Neural progenitor cell (in vitro differentiated cells): ENCODE data around the gene BMP5.

Experiments
- EZH2 ChIP-seq: fragments of 200-600 bp; sonication (generic); IDR thresholded peaks from 2 replicates; pipeline ENCODE4 v1.6.1; 2017; ENCODE audit warnings: antibody characterized with exemption, mild to moderate bottlenecking, moderate library complexity
- EZH2phosphoT487 ChIP-seq: fragments of 200-600 bp; sonication (generic); IDR thresholded peaks from 2 replicates; pipeline ENCODE4 v1.6.1; 2017; ENCODE audit warnings: antibody characterized with exemption
- TF ChIP-seq, protein P1 (sequence below): fragments of 200-600 bp; sonication (generic); IDR thresholded peaks from 2 replicates; pipeline ENCODE4 v1.5.1; 2017; ENCODE audit warnings: antibody characterized with exemption, mild to moderate bottlenecking

DNA sequence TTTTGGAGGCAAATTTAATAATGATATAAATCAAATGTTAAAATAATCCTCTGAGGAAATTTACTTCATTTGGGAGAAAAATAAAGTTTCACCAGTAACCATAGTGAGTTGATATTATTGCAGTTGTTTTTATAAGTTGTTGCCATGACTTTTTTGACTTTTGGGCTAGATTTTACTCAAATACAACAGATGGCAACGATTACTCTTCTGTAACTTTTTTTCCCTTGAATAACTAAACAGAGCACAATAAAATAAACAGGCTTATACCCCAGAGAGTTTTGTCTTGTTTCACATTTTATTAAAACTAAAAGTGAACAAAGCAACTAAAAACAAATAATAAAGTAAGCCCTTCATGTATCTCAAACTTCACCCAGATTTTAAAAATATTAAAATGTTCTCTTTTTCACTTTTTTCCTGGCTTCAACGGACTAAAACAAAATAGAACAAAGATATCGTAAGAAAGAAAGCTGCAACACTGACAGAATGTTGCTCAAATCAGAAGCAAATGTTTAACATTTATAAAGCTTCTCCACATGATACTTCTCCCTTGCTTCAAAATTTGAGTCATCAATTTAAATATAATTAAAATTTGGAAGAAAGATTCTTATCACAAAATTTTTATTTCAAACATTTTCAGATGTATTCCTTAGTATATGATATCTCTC lies 42.5 kb upstream of the BMP5 start:
- TF ChIP-seq, protein P1, sequence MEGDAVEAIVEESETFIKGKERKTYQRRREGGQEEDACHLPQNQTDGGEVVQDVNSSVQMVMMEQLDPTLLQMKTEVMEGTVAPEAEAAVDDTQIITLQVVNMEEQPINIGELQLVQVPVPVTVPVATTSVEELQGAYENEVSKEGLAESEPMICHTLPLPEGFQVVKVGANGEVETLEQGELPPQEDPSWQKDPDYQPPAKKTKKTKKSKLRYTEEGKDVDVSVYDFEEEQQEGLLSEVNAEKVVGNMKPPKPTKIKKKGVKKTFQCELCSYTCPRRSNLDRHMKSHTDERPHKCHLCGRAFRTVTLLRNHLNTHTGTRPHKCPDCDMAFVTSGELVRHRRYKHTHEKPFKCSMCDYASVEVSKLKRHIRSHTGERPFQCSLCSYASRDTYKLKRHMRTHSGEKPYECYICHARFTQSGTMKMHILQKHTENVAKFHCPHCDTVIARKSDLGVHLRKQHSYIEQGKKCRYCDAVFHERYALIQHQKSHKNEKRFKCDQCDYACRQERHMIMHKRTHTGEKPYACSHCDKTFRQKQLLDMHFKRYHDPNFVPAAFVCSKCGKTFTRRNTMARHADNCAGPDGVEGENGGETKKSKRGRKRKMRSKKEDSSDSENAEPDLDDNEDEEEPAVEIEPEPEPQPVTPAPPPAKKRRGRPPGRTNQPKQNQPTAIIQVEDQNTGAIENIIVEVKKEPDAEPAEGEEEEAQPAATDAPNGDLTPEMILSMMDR: no peak
- TF ChIP-seq EZH2: no peak
- TF ChIP-seq EZH2phosphoT487: no peak
